Stimulated activated CD8-positive, alpha-beta memory T cell treated with anti-CD3 and anti-CD28 coated beads, Interleukin-4, amount 100 ng/mL, for 24 hours (primary cell): ENCODE results near the gene ALDH9A1.
"Not testable (repeated sequence)": the region's sequence is repeated elsewhere in the genome, so short reads cannot be mapped to it uniquely, and the experiment has no call there.

Experiments used
- DNase-seq: peaks from one replicate; pipeline ENCODE4 v3.0.0-alpha.2; 2020; ENCODE audit warnings: low read depth

ALDH9A1 gene

DNA sequence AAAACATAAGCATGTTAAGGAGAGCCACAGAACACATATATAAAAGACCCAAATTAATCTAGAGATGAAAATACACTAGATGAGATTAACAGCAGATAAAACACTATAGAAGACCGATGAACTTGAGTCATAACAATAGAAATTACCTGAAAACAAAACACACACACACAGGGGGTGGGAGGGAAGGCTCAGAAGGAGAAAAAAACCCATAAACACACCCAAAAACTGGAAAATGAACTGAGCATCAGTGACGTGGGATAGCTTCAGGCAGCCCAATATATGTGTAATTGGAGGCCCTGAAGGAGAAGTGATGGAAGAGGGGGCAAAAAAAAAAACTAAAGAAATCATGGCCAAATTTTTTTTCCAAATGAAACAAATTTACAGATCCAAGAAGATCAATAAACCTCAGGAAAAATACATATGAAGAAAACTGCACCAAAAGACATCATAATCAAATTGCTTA lies 11.4 kb downstream of the ALDH9A1 start:
- DNase-seq = no peak

DNA sequence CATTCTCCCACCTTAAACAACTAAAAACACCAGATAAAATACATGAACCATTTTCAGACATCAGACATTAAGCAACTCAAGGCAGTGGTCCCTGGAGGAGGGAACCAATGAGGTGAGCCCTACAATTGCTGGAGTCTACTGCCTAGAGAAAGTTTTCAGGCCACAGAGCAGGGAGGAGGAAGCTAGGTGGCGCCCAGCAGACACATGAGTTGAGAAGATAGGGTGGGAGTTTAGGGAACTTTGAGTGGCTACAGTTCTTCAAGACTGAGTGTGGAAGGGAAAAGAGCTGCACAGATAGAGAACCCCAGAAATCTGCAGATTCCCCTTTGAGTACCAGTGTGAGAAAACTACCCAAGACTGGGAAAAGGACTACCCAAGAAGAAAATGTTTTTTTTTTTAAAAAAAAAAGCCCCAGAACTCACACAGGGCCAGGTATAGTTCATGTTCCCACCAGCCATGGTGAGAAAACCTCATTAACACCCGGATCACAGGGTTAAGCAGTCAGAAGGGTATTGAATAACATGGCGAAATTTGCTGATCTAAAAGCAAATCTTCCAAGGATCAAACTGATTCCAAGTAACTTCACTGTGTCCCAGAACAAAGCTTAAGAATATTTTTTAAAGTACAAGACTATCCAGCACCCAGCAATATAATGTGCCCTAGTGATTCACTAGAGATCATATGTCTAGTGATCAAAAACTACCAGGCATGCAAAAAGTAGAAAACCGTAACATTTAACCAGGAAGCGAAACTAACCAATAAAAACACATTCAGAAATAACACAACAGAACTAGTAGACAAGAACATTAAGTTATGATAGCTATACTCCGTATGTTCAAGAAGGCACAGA lies 12.0 kb downstream of the ALDH9A1 start:
- DNase-seq = no peak

DNA sequence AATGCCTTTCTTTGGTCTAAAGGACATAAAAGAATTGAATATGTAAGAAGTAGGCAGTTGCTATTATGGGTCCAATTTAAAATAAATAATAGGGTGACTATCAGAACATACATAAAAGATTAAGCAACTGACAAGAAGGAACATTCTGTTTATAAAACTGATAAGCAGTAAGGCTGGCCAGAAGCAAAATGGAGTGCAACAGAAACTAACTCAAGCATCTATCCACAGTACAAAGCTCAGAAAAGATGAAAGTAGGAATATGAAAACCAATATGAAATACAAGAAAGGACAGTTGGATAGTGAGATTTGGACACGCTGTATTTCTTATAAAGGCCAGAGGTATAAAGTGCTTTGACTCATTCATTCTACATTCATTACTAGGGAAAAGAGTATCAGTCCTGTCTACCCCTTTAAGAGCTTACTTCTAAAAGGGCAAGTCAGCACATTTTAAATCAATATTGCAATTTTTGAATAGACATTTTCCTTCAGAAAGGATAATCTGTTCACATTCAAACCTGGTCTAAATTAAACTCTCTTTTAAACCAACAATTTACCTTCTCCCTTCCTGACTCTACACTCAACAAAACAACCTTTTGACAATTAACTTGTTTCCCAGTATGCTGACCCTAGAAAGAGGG lies 14.4 kb downstream of the ALDH9A1 start:
- DNase-seq = no peak

DNA sequence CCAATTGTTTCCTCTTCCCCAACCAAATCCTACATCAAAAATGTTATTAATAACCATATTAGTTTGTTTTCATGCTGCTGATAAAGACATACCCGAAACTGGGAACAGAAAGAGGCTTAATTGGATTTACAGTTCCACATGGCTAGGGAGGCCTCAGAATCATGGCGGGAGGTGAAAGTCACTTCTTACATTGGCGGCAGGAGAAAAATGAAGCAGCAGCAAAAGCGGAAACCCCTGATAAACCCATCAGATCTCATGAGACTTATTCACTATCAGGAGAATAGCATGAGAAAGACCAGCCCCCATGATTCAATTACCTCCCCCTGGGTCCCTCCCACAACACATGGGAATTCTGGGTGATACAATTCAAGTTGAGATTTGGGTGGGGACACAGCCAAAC lies 17.6 kb downstream of the ALDH9A1 start:
- not testable (repeated sequence) for DNase-seq

DNA sequence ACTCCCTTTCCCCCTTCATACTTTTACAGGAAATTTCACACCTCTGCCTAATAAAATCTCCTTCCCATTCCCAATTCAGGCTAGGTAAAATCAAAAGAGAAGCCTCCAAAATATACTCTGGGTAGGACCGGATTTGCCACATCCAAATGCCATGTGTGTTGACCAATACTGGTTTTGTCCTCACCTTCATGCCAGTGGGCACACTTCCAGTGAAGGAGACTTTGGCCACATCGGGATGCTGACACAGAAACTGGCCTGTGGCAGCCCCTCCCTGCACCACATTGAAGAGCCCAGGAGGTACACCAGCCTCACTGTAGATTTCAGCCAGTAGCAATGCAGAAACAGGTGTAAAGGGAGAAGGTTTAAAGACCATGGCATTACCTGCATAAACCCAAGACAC lies 18.1 kb downstream of the ALDH9A1 start:
- DNase-seq = no peak

DNA sequence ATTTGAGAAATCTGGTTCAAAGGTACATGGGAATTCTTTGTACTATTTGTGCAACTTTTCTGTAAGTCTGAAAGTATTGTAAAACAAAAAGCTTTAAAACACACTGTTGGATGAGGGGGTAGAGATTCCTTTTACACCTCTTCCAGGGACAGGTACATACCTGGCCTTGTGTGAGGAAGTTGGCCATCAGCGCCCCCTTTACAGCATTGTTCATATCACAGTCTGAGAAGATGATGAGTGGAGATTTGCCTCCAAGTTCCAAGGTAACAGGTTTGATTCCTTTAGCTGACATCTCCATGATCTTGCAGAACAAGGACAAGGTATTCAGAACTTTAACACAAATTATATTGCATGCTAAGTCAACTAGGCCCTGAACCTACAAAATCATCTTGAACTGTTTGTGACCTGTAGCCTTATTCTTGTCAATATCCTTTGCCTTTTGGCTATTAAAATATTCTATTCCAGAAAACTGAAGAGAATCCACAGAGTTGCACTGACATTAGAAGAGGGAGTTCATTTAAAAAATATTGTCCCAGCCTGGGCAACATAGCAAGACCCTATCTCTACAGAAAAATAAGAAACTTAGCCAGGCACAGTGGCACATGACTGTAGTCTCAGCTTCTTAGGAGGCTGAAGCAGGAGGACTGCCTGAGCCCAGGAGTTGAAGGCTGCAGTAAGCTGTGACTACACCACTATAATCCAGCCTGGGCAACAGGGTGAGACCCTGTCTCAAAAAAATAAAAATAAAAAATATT lies 18.9 kb downstream of the ALDH9A1 start:
- no peak for DNase-seq

DNA sequence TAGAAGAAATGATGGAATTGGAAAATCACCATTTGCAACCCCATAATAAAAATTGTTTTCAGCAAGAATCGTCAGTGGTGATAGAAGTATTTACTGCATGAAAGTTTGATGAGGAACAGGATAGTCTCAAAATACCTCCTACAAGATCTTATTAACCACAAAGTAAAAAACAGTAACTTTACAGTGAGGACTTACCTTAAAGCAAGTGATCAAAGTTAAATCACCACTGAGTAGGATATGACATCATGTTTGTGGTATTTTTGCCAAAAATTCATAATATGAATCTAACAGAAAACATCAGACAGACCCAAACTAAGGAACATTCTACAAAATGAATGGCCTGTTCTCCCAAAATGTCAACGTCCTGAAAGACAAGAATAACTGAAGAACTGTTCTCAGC lies 19.9 kb downstream of the ALDH9A1 start:
- DNase-seq = no peak

DNA sequence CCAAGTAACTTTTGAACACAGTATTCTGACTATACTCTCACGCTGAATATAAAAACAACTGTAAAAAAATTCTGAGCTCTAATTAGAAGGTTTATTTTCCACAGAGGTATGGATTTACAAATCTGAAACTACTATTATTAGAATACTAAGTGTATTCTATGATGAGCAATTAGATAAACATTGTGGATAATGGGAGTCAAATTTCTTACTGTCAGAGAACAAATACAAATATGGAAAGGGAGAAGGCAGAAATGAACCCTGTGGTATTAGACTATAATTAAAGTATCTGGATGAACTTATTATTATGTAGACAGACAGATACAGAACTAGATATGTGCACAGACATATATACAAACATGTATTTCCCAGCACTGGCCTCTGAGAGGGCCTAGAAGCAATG lies 22.6 kb downstream of the ALDH9A1 start:
- no peak for DNase-seq

DNA sequence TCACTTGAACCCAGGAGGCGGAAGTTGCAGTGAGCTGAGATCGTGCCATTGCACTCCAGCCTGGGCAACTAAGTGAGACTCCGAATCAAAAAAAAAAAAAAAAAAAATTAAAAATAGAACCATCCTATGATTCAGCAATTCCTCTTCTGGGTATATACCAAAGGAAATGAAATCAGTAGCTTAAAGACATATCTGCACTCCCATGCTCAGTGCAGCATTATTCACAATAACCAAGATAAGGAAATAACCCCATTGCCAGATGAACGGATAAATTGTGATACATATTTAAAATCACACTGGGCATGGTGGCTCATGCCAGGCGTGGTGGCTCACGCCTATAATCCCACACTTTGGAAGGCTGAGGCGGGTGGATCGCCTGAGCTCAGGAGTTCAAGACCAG lies 23.8 kb downstream of the ALDH9A1 start:
- no peak for DNase-seq

DNA sequence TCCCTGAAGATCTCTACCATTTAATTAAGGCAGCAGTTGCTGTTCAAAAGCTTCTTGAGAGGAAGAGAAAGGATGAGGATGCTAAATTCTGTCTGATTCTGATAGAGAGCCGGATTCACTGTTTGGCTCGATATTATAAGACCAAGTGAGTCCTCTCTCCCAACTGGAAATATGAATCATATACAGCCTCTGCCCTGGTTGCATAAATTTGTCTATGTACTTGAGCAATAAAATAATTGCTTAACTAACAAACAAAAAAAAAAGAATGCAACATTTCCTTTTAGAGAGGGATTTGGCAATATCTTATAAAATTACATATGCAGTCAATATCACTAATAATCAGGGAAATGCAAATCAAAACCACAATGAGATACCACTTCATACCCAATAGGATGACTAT lies 26.8 kb downstream of the ALDH9A1 start:
- no peak for DNase-seq

DNA sequence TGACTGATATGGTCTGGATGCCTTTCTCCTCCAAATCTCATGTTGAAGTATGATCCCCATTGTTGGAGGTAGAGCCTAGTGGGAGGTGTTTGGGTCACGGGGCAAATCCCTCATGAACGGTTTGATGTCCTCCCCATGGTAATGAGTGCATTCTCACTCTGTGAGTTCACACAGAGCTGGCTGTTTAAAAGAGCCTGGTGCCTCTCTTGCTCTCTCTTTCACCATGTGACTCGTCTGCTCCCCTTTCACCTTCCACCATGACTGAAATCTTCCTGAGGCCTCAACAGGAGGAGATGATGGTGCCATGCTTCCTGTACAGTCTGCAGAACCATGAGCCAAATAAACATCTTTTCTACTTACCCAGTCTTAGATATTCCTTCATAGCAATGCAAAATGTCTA lies 30.2 kb downstream of the ALDH9A1 start:
- DNase-seq = no peak

DNA sequence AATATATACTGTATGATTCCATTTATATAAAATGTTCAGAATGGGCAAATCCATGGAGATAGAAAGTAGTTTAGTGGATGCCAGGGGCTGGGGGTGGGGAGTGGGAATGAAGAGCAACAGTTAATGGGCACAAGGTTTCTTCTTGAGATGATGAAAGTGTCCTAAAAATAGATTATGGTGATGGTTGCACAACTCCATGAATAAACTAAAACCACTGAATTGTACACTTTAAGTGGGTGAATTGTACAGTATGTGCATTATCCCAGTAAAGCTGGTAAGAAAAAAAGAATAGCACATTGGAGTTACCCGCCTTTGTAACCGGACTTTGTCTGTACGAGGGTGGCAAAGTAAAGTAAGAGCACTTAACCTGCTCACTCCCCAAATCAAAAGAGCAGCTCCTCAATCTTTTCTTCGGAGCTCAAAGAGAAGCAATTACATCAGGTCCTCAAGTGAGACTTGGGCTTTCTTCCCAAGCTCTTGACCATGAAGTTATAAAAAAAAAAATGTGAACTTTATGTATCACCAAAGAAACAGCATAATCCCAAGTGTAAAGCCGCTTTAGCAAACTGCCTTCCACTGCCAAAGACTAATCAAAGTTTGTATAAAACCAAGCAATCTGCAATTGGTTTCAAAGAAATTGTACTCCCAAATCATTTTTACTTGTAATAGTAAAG lies 32.1 kb downstream of the ALDH9A1 start:
- DNase-seq = no peak

DNA sequence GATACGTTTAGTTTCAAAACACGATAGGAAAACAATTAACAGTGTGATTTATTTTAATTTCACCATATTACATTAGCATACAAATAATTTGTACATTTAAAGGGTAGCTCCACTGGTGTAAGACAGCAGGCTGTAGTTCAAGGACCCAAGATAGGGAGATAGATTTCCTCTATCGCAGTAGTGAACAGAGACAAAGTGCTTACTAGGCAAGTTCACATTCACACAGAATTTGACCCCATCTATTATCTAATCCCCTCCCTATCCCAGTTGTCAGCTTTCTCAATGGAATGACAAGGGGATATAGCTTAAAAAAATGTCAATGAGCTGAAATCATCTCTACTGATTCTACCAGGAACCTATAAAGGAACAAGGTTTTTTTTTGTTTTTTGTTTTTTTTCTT lies 36.2 kb downstream of the ALDH9A1 start:
- no peak for DNase-seq

DNA sequence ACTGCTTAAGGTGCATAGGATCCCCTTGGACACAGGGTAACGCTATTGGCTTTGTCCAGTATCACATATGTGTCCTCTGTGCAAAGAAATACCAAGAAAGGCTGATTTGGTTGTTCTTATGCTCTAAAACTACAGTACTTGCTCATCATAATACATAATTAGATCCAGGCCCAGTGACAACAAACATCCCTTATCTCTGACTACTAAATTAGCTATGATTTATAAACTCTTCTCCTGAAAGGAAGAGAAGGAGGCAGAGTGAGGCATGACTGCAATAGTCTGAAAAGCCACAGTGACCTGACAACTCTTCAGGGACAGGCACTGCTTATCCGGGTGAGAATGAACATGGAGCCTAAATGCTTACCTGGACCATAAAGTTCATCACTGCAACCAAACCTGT lies 36.7 kb downstream of the ALDH9A1 start:
- no peak for DNase-seq

DNA sequence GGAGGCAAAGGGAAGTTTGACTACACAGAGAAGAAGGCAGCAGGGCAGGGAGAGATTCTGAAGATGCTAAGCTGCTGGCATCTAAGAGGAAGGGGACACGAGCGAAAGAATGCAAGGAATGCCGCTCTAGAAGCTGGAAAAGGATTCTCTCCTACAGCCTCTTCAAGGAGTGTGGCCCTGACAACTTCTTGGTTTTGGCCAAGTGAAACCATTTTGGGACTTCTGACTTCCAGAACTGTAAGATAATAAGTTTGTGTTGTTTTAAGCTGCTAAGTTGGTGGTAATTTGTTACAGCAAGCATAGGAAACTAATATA lies 38.8 kb downstream of the ALDH9A1 start:
- no peak for DNase-seq

DNA sequence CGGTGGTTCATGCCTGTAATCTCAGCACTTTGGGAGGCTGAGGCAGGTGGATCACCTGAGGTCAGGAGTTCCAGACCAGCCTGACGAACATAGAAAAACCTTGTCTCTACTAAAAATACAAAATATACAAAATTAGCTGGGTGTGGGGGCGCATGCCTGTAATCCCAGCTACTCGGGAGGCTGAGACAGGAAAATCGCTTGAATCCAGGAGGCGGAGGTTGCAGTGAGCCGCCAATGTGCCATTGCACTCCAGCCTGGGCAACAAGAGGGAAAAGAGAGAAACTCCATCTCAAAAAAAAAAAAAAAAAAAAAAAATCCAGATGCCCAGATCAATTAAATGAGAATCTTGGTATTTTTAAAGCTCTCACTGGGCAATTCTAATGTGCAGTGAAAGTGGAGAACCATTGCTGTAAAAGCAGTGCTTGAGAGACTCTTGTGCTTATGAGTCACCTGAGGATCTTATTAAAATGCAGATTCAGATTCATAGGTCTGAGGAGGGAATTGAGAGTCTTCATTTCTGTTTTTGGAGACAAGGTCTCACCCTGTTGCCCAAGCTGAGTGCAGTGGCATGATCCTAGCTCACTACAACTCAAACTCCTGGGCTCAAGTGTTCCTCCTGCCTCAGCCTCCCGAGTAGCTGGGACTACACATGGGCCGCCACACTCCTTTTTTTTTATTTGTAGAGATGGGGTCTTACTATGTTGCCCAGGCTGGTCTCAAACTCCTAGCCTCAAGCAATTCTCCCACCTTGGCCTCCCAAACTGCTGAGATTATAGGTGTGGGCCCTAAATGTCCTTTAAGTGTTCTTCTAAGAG lies 39.4 kb downstream of the ALDH9A1 start:
- not testable (repeated sequence) for DNase-seq

DNA sequence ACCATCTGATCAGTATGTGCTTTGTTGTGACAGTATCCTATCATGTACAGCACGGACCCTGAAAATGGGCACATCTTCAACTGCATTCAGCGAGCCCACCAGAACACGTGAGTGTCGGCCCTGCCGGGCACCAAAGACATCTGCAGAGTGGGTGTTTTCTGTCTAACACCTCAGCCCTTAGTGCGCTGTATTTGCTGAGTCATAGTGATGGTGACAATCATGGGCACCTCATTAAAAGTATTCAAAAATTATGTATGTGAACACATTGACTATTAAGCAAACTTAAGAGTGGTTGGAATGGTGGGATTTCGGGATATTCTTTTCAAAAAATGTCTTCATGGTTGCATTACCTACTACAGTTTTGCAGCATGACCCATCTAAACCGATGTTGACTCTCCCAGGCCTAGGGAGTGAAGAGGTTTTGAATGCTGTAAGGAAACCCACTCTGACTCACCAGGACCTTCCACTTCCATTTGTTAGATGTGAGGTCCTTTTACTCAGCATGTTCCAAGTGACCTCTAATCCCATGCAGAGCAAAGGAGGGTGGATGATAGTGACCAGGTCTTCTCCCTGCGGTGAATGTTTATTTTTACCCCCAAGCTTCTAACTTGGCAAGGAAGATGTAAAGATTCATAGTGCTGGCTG lies 47.3 kb downstream of the ALDH9A1 start:
- DNase-seq = no peak

DNA sequence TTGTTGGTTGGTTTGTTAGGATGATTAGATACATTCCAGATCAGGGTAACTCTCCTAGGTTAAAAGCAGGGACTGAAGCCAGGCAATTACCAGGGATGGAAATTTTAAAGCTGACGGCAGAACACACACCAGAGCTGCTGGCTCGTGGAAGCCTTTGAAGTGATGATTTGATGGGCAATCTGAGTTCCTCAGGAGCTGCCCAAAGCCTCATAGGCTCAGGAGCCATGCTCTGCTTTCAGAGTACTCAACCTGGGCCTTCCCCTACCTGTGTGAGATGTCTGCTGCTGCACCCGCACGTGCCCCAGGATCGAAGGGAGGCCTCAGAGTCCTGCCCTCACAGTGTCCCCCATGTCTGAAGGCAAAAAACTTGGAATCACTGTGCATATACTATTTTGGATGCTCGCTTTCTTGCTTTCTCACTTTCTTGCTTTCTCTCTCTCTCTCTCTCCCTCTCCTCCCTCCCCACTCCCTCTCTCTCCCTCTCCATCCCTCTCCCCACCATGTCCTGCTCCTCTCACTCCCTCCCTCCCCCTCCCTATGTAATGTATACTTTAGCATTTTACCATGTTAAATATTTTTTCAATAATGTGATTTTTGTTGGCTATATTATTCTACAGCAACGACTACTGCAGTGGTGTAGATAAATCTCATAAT lies 49.3 kb downstream of the ALDH9A1 start:
- DNase-seq = no peak

DNA sequence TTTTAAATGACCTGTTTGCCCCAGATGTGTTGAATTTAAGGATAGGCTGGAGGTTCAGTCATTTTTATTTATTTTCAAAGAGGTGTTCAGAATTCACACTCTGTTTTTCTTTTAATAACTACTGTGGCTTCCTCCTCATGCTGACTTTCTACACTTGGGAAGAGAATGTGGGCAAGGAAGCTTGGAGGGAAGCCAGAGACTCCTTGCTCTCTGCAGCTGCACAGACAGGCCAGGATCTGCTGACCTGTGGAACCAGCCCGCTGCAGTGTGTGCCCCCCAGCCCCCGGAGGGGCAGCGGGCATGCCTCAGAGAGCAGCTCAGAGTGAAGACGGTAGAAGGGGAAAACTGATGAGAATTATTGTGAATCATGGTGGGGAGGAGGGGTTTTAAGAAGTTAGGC lies 50.4 kb downstream of the ALDH9A1 start:
- DNase-seq = no peak

DNA sequence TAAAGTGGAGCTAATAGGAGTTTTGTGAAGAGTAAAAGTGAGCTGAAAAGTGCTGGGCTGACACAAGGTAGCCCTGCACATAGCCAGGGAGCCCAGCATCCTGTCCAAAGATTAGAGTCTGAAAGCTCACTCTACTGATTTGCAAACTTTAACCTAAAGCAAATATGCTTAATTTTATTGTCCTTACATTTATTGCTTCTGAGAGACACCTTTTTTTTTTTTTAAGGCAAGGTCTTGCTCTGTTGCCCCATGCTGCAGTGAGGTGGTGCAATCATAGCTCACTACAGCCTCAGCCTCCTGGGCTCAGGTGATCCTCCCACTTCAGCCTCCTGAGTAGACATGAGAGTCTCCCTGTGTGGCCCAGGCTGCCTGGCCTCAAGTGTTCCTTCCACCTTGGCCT lies 50.8 kb downstream of the ALDH9A1 start:
- DNase-seq = no peak
